Bladder microvascular endothelial cell (primary cell): ENCODE results near the gene FAM53C. TPM values are rescaled to one million over a fixed set of nuclear protein-coding genes. Genes with fewer than 3 reads are reported as not detected.

Source experiments
- total RNA-seq: library from RNA; depleted of rRNA; stranded (reverse); fragments of >200 nt; gene quantifications from 2 replicates; pipeline ENCODE4 v1.2.3, GENCODE V29; 2014

FAM53C gene
- total RNA-seq, result 17.2 and 31.5 TPM in 2 replicates

DNA sequence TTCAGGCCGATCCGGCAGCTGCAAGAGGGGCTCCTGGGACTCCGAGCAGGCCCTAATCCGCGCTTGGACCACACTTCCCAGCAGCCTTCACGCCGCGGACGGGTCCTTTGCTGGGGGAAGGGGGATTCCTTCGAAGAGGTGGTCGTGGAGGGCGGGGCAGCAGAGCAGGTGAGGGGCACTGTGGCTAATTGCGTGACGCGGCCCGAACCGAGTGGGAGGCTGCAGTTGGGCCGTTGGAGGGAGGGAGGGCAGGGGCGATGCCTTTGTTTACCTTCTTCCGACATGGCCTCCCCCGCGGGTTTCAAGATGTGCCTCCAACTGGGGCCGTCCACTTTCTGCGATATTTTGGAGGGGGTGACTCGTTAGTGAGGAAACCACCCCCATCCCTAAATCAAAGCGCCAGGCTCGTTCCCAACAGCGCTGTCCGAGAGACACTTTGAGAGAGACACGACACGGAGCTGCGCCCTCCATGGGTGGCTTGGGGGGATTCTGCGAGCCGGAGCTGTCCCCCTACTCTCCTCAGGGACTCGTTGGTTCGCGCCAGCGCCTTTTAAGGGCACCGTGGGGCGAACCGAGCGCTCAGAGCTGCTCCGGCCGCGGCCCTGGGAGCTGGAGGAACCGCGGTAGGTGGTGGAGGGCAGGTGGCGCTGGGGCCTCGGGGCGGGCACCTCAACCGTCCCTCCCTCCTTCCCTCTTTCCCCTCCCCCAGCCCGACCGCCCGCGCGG, at the start of gene FAM53C:
TSS of gene FAM53C (plus strand) at position 582 of the 726 bp plus-strand sequence. CDS start 3,070 bp downstream, outside the sequence.

DNA sequence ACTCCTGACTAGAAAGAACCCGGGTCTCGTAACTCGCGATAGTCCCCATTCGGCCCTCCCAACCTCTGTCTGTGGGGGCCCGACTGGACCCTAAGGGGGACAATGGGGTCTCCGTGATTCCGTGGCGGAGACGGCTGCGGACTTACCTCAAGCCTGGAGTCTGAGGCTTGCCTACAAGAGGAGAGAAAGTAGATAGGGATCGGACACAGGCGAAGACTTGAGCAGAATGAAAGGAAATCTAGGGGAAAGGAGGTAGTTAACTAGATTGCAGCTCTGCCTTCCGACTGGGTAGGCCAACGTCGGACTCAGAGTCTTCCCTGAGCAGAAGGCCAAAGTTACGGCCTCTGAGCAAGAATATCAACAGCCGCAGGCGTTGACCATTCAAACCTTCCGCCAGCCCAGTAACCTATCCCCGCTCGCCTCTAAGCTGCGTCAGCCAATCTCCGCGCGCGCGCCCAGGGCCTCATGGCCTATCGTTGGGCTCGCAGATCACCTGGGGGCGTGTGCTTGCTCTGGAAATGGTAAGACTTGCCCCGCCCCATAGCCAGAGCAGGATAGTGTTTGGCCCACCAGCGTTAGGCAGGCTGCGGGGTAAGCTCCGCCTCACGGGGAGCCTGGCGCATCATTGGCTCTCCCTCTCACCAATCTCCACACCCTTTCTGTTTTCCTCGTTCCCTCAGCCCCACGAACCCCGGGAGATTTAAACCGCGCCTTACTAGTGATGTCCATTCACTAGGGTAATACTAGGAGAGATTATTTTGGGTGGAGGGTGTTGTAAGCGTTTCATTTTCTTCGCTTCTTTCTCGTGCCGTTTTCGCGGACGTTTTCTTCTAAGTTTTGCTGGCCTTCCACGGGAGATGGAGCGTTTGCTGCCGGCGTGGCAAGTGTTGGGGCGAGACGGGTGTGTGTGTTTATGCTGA, 6.4 kb upstream of the FAM53C start, which contains the start of gene CDC25C:
TSS of gene CDC25C (minus strand) at position 356 of the 920 bp plus-strand sequence. CDS start 624 bp downstream, outside the sequence.

GRCh38 chr5:138352071-138352721, 14.1 kb downstream of the FAM53C start, which contains the start of gene KDM3B:
TSS of gene KDM3B (plus strand) at chr5:138352685. CDS start at chr5:138352796, 111 bp downstream.

Other genes starting within 250 kb of the FAM53C start
- gene NME5, start 198.8 kb upstream of the FAM53C start, total RNA-seq, result 0.65 and 1.7 TPM in 2 replicates
- gene BRD8, start 159.6 kb upstream of the FAM53C start, total RNA-seq, result 23.5 and 45.7 TPM in 2 replicates
- 43.3 and 65.7 TPM in 2 replicates for gene KIF20A, start 159.2 kb upstream of the FAM53C start, total RNA-seq
- 18.3 and 35.9 TPM in 2 replicates for gene CDC23, start 124.9 kb upstream of the FAM53C start, total RNA-seq
- not detected in 2 replicates for gene GFRA3, start 63.6 kb upstream of the FAM53C start, total RNA-seq
- gene CDC25C, start 6.5 kb upstream of the FAM53C start, total RNA-seq, result 3.7 and 8.1 TPM in 2 replicates
- 33.5 and 63.2 TPM in 2 replicates for gene KDM3B, start 14.4 kb downstream of the FAM53C start, total RNA-seq
- 0.65 and 3.8 TPM in 2 replicates for gene REEP2, start 100.8 kb downstream of the FAM53C start, total RNA-seq
- gene EGR1, start 127.2 kb downstream of the FAM53C start, total RNA-seq, result 0.32 and 3.8 TPM in 2 replicates
- gene ETF1, start 205.0 kb downstream of the FAM53C start, total RNA-seq, result 63.3 and 91.3 TPM in 2 replicates
- gene HSPA9, start 237.1 kb downstream of the FAM53C start, total RNA-seq, result 131 and 219 TPM in 2 replicates